Activated CD4-positive, alpha-beta T cell treated with anti-CD3 and anti-CD28 coated beads for 1 hour (primary cell): ENCODE data around the gene CFAP52.
"Not testable (repeated sequence)": the region's sequence is repeated elsewhere in the genome, so short reads cannot be mapped to it uniquely, and the experiment has no call there.

Experiments used
- DNase-seq: peaks from one replicate; pipeline ENCODE4 v3.0.0-alpha.2; 2020

CFAP52 gene

DNA sequence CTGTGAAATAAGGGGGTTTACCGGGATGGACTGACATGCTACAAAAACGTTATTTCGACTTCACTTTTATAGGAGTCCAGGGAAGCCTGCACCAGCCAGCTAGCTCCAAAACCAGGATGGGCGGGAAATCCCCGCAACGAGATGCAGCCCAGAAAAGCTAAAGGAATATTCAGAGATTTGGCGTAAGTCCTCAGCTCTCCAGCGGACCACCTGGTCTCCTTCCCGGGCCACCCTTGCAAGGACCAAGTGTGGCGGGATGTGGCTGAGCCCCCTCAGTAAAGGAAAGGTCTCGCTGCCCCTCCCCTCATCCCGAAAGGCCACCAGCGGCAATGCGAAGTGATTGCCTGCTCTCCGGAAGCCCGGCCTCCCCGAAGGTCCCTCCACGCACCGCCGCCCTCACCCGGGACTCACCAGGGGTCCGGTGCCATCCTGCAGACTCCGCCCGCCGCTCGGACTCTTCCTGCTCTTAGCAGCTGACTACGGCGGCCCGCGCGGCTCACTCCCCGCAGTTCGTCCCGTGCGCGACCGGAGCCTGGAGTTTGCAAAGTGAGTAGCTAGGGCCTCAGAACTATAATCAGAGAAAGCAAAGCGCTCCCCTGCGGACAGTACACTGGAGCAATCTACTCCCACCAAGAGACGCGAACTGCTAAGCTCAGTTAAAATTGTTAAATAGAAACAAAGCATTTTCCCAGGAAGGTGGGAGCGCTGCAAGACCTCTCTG, 901 bp upstream of the CFAP52 start, which contains the start of gene STX8:
STX8 (minus strand) TSS at position 440 of the 721 bp plus-strand sequence; CDS start at position 428, 12 bp downstream.
- DNase-seq: peak; percentile 64

GRCh38 chr17:9577373-9577709, 899 bp downstream of the CFAP52 start:
- DNase-seq: no peak

GRCh38 chr17:9587969-9588656, 11.7 kb downstream of the CFAP52 start:
- no peak for DNase-seq

DNA sequence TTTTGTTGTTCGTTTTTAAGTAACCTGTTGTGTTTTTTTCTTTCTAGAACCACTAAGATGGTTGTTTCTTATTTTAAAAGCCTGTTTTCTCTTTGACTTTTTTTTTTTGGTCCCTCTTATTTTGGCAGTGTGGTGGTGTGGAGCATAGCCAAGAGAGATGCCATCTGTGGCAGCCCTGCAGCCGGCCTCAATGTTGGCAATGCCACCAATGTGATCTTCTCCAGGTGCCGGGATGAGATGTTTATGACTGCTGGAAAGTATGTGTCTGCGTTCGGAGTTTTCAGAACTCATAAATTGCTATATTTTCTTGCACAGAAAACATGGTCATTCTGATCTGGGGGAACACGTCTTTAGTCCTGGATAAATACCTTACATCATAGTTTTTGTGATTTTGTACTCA, 17.6 kb downstream of the CFAP52 start:
- no peak for DNase-seq

- DNase-seq: not testable (repeated sequence)
These were observed 21.2 kb downstream of the CFAP52 start for GRCh38 chr17:9597638-9598037.

- DNase-seq: no peak
These were observed 22.2 kb downstream of the CFAP52 start for GRCh38 chr17:9598661-9599060.

- DNase-seq: not testable (repeated sequence)
These were observed 28.1 kb downstream of the CFAP52 start for GRCh38 chr17:9604583-9604982.

GRCh38 chr17:9606453-9606852, 30.0 kb downstream of the CFAP52 start:
- no peak for DNase-seq

DNA sequence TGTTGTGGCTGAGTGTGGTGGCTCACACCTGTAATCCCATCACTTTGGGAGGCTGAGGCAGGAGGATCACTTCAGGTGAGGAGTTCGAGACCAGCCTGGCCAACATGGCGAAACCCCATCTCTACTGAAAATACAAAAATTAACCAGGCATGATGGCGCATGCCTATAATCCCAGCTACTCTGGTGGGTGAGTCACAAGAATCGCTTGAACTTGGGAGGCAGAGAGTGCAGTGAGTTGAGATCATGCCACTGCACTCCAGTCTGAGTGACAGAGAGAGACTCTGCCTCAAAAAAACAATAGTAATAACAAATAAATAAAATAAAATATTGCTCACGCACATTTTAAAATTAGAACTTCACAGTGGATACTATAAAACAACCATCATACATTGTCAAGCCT, 30.6 kb downstream of the CFAP52 start:
- not testable (repeated sequence) for DNase-seq

DNA sequence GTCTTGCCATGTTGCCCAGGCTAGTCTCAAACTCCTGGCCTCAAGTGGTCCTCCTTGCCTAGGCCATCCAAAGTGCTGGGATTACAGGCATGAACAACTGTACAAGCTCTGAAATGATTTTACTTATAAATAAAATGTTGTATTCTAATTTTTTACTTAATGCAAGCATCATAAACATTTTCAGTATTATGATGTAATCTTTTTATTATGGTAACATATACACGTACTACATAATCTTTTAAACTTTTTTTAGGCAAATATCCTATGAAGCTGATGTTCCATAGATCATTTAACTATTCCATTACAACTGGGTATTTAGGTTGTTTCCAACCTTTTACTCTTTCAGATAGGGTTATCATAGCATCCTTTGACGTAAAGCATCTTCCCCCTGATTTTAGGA, 35.1 kb downstream of the CFAP52 start:
- DNase-seq: no peak

GRCh38 chr17:9612006-9612405, 35.6 kb downstream of the CFAP52 start:
- DNase-seq: no peak

DNA sequence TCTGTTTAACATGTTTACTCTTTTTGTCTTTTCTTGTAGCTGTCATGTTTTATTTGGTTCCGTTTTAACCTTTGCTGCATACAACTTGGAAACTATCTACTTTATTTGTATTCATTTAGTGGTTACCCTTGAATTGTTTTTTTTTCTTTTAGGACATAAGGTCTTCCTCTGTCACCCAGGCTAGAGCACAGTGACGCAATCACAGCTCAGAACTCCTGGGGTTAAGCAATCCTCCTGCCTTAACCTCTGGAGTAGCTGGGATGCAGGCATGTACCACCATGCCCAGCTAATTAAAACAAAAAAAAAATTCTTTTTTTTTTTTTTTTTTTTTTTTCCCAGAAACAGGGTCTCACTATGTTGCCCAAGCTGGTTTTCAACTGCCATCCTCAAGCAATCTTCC, 39.0 kb downstream of the CFAP52 start:
- no peak for DNase-seq

DNA sequence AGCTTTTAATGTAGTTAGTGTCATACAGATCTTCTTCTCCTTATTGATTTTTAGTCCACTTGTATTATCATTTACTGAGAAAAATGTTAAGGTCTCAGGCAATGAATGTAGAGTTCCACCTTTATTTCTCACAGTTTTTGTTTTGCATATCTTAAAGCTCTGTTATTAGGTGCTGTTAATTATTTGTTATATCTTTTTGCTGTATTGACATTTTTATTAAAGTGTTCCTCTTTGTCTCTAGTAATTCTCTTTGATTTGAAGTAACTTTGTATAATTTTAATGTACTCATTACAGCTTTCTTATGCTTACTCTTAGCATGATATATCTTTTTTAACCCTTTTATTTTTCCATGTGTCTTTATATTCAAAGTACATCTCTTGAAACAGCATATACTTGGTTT, 46.5 kb downstream of the CFAP52 start:
- no peak for DNase-seq

DNA sequence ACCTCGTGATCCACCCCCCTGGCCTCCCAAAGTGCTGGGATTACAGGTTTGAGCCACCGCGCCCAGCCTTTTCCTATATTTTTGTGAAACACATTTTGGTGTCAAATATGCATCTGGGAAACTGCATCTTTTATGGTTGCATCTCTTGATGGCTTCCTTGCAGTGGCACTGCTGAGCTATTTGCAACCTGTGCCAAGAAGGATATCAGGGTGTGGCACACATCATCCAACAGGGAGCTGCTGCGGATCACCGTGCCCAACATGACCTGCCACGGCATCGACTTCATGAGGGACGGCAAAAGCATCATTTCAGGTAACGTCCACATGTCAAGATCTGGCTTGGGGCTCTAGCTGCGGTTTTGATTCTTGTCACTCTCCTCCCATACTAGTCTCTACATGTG, 52.1 kb downstream of the CFAP52 start:
- DNase-seq: no peak

GRCh38 chr17:9632741-9633140, 56.3 kb downstream of the CFAP52 start:
- DNase-seq: no peak

GRCh38 chr17:9635340-9635739, 58.9 kb downstream of the CFAP52 start:
- DNase-seq: no peak

DNA sequence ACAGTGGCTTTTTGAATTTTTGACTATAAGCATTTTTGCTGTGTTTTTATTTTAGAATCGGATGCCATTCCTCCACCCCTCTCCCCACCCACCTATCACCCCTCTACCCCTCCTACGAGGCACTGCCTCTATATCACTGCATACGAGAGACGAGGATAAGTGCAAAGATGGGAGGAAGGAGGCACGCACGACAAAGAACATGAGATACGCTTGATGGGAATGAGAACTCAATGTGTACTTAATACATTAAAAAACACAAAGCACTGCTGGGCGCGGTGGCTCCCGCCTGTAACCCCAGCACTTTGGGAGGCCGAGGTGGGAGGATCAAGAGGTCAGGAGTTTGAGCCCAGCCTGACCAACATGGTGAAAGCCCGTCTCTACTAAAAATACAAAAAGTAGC, 60.1 kb downstream of the CFAP52 start:
- no peak for DNase-seq

GRCh38 chr17:9640388-9640787, 63.9 kb downstream of the CFAP52 start:
- not testable (repeated sequence) for DNase-seq

DNA sequence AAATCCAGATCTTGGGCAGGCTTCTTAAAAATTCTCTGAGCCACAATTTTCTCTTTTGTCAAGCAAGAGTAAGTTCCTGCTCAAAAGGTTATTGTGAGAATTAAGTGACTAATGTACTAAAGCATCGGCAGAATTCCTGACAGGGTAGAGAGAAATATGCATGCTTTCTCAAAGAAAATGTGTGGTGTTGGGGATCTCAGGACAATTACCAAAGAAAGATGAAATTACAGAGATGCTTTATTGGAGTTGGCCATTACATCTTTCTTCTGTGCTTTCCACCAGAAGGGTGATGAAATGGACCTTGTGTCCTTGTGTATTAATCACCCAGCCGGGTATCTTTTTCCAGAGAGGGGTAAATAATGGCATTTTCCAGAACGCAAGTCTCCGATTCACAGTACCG, 67.2 kb downstream of the CFAP52 start:
- DNase-seq: no peak

DNA sequence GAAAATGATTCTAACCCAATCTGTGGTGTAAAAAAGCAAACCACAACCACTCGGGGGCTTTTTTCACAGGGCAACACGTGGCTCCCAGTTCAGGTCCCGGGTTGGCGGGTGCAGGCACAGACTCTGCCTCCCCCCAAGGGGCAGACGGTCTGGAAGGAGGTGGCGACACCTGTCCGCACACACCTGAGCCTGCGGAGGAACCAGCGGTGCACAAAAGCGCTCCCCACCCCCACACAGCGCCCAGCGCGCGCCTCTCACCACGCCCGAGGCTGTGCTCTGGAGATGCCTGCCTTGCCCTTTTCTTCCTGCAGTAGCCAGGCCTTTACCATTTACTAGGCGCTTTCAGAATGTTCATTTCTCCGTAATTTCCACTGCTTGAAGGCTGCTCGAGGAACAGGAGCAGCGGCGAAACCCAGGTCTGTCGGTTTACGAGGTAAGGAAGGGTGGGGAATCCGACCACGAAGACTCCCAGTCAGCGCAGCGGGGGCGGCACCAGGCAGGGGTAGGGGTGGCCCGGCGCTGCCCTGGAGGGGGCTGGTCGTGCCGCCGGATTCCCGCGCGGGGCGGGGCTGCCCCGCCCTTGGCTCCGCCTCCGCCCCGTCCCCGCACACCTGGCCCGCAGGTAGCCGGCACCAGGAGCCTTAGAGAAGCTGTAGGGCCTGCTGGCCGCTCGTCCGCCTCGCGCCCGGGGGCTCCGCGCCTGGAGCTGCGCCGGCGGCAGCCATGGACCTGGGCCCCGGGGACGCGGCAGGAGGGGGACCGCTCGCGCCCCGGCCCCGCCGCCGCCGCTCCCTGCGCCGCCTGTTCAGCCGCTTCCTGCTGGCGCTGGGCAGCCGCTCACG, 68.7 kb downstream of the CFAP52 start, which contains the start of gene USP43:
USP43 (plus strand) TSS at position 608 of the 842 bp plus-strand sequence; CDS start at position 724, 116 bp downstream.
- DNase-seq: no peak

- DNase-seq: no peak
These were observed 69.6 kb downstream of the CFAP52 start for GRCh38 chr17:9645851-9646545.

- no peak for DNase-seq
These were observed 70.1 kb downstream of the CFAP52 start for GRCh38 chr17:9646546-9646885.

GRCh38 chr17:9647014-9647413, 70.6 kb downstream of the CFAP52 start:
- no peak for DNase-seq
